ENCODE data around the gene AMMECR1. TPM values are rescaled to one million over a fixed set of nuclear protein-coding genes. Genes with fewer than 3 reads are reported as not detected.

Gene AMMECR1
- total and polyA plus RNA-seq, 2 of the 13 experiments (the other 11 are each of a cell fraction or from before 2014, with no cell fraction given) = 3.1 to 7.5 TPM

DNA sequence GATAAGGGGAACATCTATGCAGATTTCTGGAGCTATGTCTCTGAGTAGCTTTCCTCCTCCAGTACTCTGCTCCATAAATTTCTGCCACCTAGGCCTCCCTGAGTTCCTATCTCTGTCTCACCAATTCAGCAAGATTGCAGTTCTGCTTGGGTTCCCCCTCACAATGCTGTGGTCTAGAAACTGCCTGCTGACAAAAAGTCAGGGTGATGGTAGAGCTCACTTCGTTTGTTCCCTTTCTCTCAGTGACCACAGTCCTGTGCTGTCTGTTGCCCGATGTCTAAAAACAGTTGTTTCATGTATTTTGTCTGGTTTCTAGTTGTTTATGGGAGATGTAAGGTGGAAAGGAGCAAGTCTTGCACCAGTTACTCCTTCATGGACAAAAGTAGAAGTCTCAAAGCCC lies 41.1 kb downstream of the AMMECR1 start (continued):
- TF ChIP-seq RAD51 (IDR thresholded peaks at IDR 0.05; ENCODE audit: borderline replicate concordance) (no peak), CBX2 (IDR thresholded peaks at IDR 0.05; ENCODE audit: low read depth, low read length) (no peak), CBX2 (CRISPR knock-in tag; IDR thresholded peaks at IDR 0.05; ENCODE audit: low read depth) (no peak), THAP11 (CRISPR knock-in tag; IDR thresholded peaks at IDR 0.05) (no peak), ZFP36L1 (CRISPR knock-in tag; IDR thresholded peaks at IDR 0.05) (no peak), U2AF2 (IDR thresholded peaks at IDR 0.05; ENCODE audit: low read depth, low read length) (no peak), SP4 (CRISPR knock-in tag; IDR thresholded peaks at IDR 0.05) (no peak), ZNF136 (CRISPR knock-in tag; IDR thresholded peaks at IDR 0.05; ENCODE audit: low read depth) (no peak), ZNF570 (CRISPR knock-in tag; IDR thresholded peaks at IDR 0.05; ENCODE audit: borderline replicate concordance) (no peak)

- intact Hi-C loops (cut with micrococcal nuclease; ENCODE audit: unreplicated experiment) (no loop called here), in situ Hi-C loops (cut with HindIII; ENCODE audit: extremely low pct_ligation_motif_present, low pct_unique_long_range_greater_than_20kb) (no loop called here)
- TF ChIP-seq THYN1 (CRISPR knock-in tag; IDR thresholded peaks at IDR 0.05; ENCODE audit: borderline replicate concordance, low read depth) (no peak), NFKB2 (CRISPR knock-in tag; IDR thresholded peaks at IDR 0.05; ENCODE audit: borderline replicate concordance) (no peak), ZNF512 (CRISPR knock-in tag; IDR thresholded peaks at IDR 0.05) (no peak), RELA (CRISPR knock-in tag; IDR thresholded peaks at IDR 0.05) (no peak)
- no TSS peak for BruUV-seq (replicated peaks)
- H3K79me2 ChIP-seq (ENCODE audit: insufficient read depth, low read length) = no peaks in the 10 kb centered on the region
- no peaks in the 10 kb centered on the region for H3K4me1 ChIP-seq (ENCODE audit: insufficient read depth, low read length)
- FAIRE-seq (no peak), DNase-seq (ENCODE audit: low spot score) (no peak), ATAC-seq (no peak)
- H3K27ac ChIP-seq (ENCODE audit: extremely low read length, insufficient read depth, low read length) = no peak overlapping the region
- POLR2A ChIA-PET = no interaction called here
- H4K20me1 ChIP-seq (ENCODE audit: insufficient read depth, low read length) = no peaks in the 10 kb centered on the region
- no peaks in the 10 kb centered on the region for H3K36me3 ChIP-seq (replicated peaks in 1 of 2; ENCODE audit: control insufficient read depth in 1 of 2, insufficient read depth in 2 of 2, low read length in 2 of 2)
- no peak overlapping the region for H3K4me2 ChIP-seq (ENCODE audit: low read depth, low read length)
- H3K9me3 ChIP-seq (ENCODE audit: low read length) = no peaks in the 10 kb centered on the region
- CTCF ChIA-PET (ENCODE audit: low intra/inter-chr PET ratio, low total read pairs) = no interaction called here
- H3K9ac ChIP-seq (ENCODE audit: insufficient read depth, low read depth, low read length) = no peak overlapping the region
- no peak overlapping the region for H2AFZ ChIP-seq (ENCODE audit: low read length)
- no peaks in the 10 kb centered on the region for H3K27me3 ChIP-seq (ENCODE audit: control insufficient read depth in 1 of 2, insufficient read depth in 2 of 2, low read length in 2 of 2)
- WGBS (ENCODE audit: low lambda C conversion rate) = 100% methylated on average over 1 of the region's 1 CpG
- H3K4me3 ChIP-seq (replicated peaks in 1 of 3; ENCODE audit: insufficient read depth in 1 of 3, low read depth in 2 of 3, low read length in 3 of 3) = no peak overlapping the region
Measured at GRCh38 chrX:110268886-110269285, 49.0 kb downstream of the AMMECR1 start.

All from HepG2 (cell line).